Body of pancreas (tissue), 4 donors: ENCODE results near the gene IL16.

Experiments
- POLR2A ChIP-seq, 3 donors: fragments of 450-650 bp; IDR thresholded peaks; one replicate each; pipeline ENCODE4 v1.6.1; 2016; ENCODE audit warnings: antibody characterized with exemption in 3 of 3, mild to moderate bottlenecking in 2 of 3
- TF ChIP-seq, protein P1 (sequence below), 7 experiments: fragments of 450-650 bp in 4 of 7; fragments of 200-600 bp in 3 of 7; sonication (generic) in 3 of 7; IDR thresholded peaks; one replicate each; pipeline ENCODE4 v1.5.1; 2016 to 2019; ENCODE audit warnings: antibody characterized with exemption in 7 of 7

DNA sequence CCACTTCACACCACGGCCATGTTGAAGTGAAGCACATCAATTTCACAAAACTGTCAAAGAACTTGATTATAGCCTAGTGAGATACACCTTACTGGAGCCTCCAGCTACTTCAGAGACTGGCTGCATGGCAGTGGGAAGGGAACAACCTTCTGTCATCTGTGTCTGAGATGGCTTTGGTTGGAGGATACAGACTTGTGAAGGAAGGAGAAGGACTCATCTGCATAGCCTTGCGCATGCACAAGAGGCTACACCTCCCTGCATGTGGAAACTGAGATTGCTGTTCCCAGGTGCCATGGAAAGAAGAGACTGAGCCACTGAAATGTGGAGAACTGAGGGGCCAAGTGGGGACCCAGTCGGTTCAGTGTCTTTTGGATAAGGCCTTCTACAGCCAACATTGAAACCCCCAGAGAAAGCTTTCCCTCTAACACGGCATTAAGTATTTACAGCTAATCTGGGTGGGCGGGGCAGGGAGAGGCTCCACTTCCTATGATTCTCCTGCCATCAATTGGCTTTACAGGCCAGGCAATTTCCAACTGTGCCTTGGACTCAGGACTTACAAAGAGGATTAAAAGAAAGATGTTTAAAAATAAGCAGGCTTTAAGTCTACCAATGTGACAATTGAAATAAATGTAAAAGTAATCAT lies 58.8 kb downstream of the IL16 start:
- TF ChIP-seq, protein P1, sequence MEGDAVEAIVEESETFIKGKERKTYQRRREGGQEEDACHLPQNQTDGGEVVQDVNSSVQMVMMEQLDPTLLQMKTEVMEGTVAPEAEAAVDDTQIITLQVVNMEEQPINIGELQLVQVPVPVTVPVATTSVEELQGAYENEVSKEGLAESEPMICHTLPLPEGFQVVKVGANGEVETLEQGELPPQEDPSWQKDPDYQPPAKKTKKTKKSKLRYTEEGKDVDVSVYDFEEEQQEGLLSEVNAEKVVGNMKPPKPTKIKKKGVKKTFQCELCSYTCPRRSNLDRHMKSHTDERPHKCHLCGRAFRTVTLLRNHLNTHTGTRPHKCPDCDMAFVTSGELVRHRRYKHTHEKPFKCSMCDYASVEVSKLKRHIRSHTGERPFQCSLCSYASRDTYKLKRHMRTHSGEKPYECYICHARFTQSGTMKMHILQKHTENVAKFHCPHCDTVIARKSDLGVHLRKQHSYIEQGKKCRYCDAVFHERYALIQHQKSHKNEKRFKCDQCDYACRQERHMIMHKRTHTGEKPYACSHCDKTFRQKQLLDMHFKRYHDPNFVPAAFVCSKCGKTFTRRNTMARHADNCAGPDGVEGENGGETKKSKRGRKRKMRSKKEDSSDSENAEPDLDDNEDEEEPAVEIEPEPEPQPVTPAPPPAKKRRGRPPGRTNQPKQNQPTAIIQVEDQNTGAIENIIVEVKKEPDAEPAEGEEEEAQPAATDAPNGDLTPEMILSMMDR (IDR thresholded peaks at IDR 0.05): no peak
- TF ChIP-seq POLR2A (IDR thresholded peaks at IDR 0.05): no peak
